K562 (cell line): ENCODE measurements around the gene PSD2. TPM values are rescaled to one million over a fixed set of nuclear protein-coding genes. Genes with fewer than 3 reads are reported as not detected.

ENCODE experiments used
- ARID4B ChIP-seq: sonication (generic); formaldehyde crosslinking; IDR thresholded peaks from 2 replicates; pipeline ENCODE4 v1.8.0; 2022; ENCODE audit warnings: mild to moderate bottlenecking, missing genetic modification reagents
- HMGXB4 ChIP-seq: sonication (generic); formaldehyde crosslinking; IDR thresholded peaks from 2 replicates; pipeline ENCODE4 v1.8.1; 2023; ENCODE audit warnings: mild to moderate bottlenecking, missing genetic modification reagents
- KAT8 ChIP-seq: fragments of 450-650 bp; IDR thresholded peaks from 2 replicates; pipeline ENCODE4 v1.6.1; 2016; ENCODE audit warnings: low read depth, mild to moderate bottlenecking
- RNF219 ChIP-seq: fragments of 250-450 bp; sonication (Bioruptor Pico); IDR thresholded peaks from 2 replicates; pipeline ENCODE4 v1.5.0; 2022; ENCODE audit warnings: mild to moderate bottlenecking
- THRA ChIP-seq: fragments of 450-650 bp; IDR thresholded peaks from 2 replicates; pipeline ENCODE4 v1.6.1; 2017; ENCODE audit warnings: mild to moderate bottlenecking, moderate library complexity
- ZBTB5 ChIP-seq: fragments of 450-650 bp; IDR thresholded peaks from 2 replicates; pipeline ENCODE4 v1.6.1; 2017; ENCODE audit warnings: antibody characterized with exemption
- ZKSCAN8 ChIP-seq: fragments of 200-800 bp; sonication (Bioruptor generic); IDR thresholded peaks from 2 replicates; pipeline ENCODE4 v1.6.1; 2016; ENCODE audit warnings: missing genetic modification characterization, missing compliant biosample characterization
- polyA plus RNA-seq, 8 experiments: library from polyadenylated mRNA; depleted of rRNA in 4 of 8; stranded (reverse) in 5 of 8; unstranded in 3 of 8; fragments of >200 nt; fragmentation: Nextera tagmentation in 2 of 8; fragmentation: Illumina TruSeq in 1 of 8; extraction: Ambion mirVana in 2 of 8; extraction: Trizol in 1 of 8; gene quantifications; 2 replicates each; pipeline versions ENCODE4 v1.2.1 to v1.2.3, GENCODE V29; 2011 to 2014; ENCODE audit warnings: inconsistent platforms in 1 of 8, missing spikeins in 1 of 8
- total RNA-seq, 7 experiments: library from RNA; depleted of rRNA in 6 of 7; stranded (reverse); fragments of >200 nt in 6 of 7; fragmentation: Illumina TruSeq in 2 of 7; extraction: Trizol in 2 of 7; gene quantifications; 2 replicates each; pipeline versions ENCODE4 v1.2.1 to v1.2.3, GENCODE V29; 2011 to 2021; ENCODE audit warnings: low replicate concordance in 1 of 7
- TF ChIP-seq, protein P1 (sequence below): fragments of 450-650 bp; formaldehyde crosslinking; IDR thresholded peaks from 2 replicates; pipeline ENCODE4 v1.4.0; 2022; ENCODE audit warnings: missing genetic modification characterization

The PSD2 gene
- total and polyA plus RNA-seq, 9 of the 15 experiments (the other 6 are each of a cell fraction or from before 2014, with no cell fraction given): 0.01 to 0.09 (median 0.04) TPM; not detected in 4

- no peak for TF ChIP-seq RNF219 (CRISPR knock-in tag)
- TF ChIP-seq ZBTB5: no peak
- TF ChIP-seq, protein P1, sequence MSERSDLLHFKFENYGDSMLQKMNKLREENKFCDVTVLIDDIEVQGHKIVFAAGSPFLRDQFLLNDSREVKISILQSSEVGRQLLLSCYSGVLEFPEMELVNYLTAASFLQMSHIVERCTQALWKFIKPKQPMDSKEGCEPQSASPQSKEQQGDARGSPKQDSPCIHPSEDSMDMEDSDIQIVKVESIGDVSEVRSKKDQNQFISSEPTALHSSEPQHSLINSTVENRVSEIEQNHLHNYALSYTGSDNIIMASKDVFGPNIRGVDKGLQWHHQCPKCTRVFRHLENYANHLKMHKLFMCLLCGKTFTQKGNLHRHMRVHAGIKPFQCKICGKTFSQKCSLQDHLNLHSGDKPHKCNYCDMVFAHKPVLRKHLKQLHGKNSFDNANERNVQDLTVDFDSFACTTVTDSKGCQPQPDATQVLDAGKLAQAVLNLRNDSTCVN: no peak
- peak; percentile 75; the same call in 1 of the 2 replicates for TF ChIP-seq HMGXB4 (CRISPR knock-in tag)
- no peak for TF ChIP-seq ZKSCAN8
- no peak for TF ChIP-seq KAT8
- no peak for TF ChIP-seq THRA
- no peak for TF ChIP-seq ARID4B (CRISPR knock-in tag)
Observed at GRCh38 chr5:139774980-139775661, 20.5 kb upstream of the PSD2 start (continued).
